ENCODE data around the gene C4orf51. TPM values are rescaled to one million over a fixed set of nuclear protein-coding genes. Genes with fewer than 3 reads are reported as not detected.

C4orf51 gene
- total and polyA plus RNA-seq, 2 of the 13 experiments (the other 11 are each of a cell fraction or from before 2014, with no cell fraction given), result not detected

- no peaks in the 10 kb centered on the region for H3K4me1 ChIP-seq (ENCODE audit: insufficient read depth, low read length)
- H3K79me2 ChIP-seq (ENCODE audit: insufficient read depth, low read length), result no peaks in the 10 kb centered on the region
- H3K27me3 ChIP-seq (ENCODE audit: control insufficient read depth in 1 of 2, insufficient read depth in 2 of 2, low read length in 2 of 2), result no peaks in the 10 kb centered on the region; a peak in 1 of 5 replicates
- FAIRE-seq (no peak), ATAC-seq (no peak), DNase-seq (ENCODE audit: low spot score) (no peak)
- no peaks in the 10 kb centered on the region for H4K20me1 ChIP-seq (ENCODE audit: insufficient read depth, low read length)
- in situ Hi-C loops (cut with HindIII; ENCODE audit: extremely low pct_ligation_motif_present, low pct_unique_long_range_greater_than_20kb), result no loop called here
- ChIA-PET POLR2A (no interaction called here), CTCF (ENCODE audit: low intra/inter-chr PET ratio, low total read pairs) (no interaction called here)
- H2AFZ ChIP-seq (ENCODE audit: low read length), result no peak overlapping the region
- no peaks in the 10 kb centered on the region for H3K36me3 ChIP-seq (replicated peaks in 1 of 2; ENCODE audit: control insufficient read depth in 1 of 2, insufficient read depth in 2 of 2, low read length in 2 of 2)
- no peak overlapping the region for H3K9ac ChIP-seq (ENCODE audit: insufficient read depth, low read depth, low read length)
- H3K4me3 ChIP-seq (replicated peaks in 1 of 3; ENCODE audit: insufficient read depth in 1 of 3, low read depth in 2 of 3, low read length in 3 of 3), result no peak overlapping the region
- H3K9me3 ChIP-seq (ENCODE audit: low read length), result no peaks in the 10 kb centered on the region
- 2% methylated on average over 2 of the region's 2 CpGs for WGBS (ENCODE audit: low lambda C conversion rate)
- no peak overlapping the region for H3K27ac ChIP-seq (ENCODE audit: extremely low read length, insufficient read depth, low read length)
- H3K4me2 ChIP-seq (ENCODE audit: low read depth, low read length), result no peak overlapping the region
- intact Hi-C loops (cut with micrococcal nuclease; ENCODE audit: unreplicated experiment), result no loop called here
- BruUV-seq (replicated peaks), result no TSS peak
- TF ChIP-seq CC2D1A (CRISPR knock-in tag; IDR thresholded peaks at IDR 0.05), result no peak
- no peak for TF ChIP-seq ZNF605 (CRISPR knock-in tag; IDR thresholded peaks at IDR 0.05)
- TF ChIP-seq IRF1 (CRISPR knock-in tag; IDR thresholded peaks at IDR 0.05; ENCODE audit: low read depth), result no peak
- no peak for TF ChIP-seq ZNF256 (CRISPR knock-in tag; conservative IDR thresholded peaks at IDR 0.05)
- TF ChIP-seq NFE2L2 (IDR thresholded peaks at IDR 0.05; ENCODE audit: low read length), result no peak
- no peak for TF ChIP-seq HOXA9 (CRISPR knock-in tag; IDR thresholded peaks at IDR 0.05; ENCODE audit: borderline replicate concordance)
- no peak for TF ChIP-seq SRSF4 (IDR thresholded peaks at IDR 0.05; ENCODE audit: low read depth, low read length, poor library complexity, severe bottlenecking)
- TF ChIP-seq, protein P1, sequence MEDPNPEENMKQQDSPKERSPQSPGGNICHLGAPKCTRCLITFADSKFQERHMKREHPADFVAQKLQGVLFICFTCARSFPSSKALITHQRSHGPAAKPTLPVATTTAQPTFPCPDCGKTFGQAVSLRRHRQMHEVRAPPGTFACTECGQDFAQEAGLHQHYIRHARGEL (CRISPR knock-in tag; IDR thresholded peaks at IDR 0.05), result no peak
- no peak for TF ChIP-seq DBP (CRISPR knock-in tag; IDR thresholded peaks at IDR 0.05; ENCODE audit: not compliant biosample characterization)
- TF ChIP-seq, protein P2, sequence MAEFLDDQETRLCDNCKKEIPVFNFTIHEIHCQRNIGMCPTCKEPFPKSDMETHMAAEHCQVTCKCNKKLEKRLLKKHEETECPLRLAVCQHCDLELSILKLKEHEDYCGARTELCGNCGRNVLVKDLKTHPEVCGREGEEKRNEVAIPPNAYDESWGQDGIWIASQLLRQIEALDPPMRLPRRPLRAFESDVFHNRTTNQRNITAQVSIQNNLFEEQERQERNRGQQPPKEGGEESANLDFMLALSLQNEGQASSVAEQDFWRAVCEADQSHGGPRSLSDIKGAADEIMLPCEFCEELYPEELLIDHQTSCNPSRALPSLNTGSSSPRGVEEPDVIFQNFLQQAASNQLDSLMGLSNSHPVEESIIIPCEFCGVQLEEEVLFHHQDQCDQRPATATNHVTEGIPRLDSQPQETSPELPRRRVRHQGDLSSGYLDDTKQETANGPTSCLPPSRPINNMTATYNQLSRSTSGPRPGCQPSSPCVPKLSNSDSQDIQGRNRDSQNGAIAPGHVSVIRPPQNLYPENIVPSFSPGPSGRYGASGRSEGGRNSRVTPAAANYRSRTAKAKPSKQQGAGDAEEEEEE (CRISPR knock-in tag; IDR thresholded peaks at IDR 0.05; ENCODE audit: borderline replicate concordance), result no peak
- no peak for TF ChIP-seq ZNF512B (CRISPR knock-in tag; IDR thresholded peaks at IDR 0.05; ENCODE audit: borderline replicate concordance)
- TF ChIP-seq, protein P3, sequence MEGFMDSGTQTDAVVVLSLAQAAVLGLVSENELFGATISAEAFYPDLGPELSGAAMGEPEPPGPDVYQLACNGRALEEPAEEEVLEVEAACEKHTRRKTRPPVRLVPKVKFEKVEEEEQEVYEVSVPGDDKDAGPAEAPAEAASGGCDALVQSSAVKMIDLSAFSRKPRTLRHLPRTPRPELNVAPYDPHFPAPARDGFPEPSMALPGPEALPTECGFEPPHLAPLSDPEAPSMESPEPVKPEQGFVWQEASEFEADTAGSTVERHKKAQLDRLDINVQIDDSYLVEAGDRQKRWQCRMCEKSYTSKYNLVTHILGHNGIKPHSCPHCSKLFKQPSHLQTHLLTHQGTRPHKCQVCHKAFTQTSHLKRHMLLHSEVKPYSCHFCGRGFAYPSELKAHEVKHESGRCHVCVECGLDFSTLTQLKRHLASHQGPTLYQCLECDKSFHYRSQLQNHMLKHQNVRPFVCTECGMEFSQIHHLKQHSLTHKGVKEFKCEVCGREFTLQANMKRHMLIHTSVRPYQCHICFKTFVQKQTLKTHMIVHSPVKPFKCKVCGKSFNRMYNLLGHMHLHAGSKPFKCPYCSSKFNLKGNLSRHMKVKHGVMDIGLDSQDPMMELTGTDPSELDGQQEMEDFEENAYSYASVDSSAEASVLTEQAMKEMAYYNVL (CRISPR knock-in tag; IDR thresholded peaks at IDR 0.05; ENCODE audit: borderline replicate concordance), result no peak
- TF ChIP-seq ZFP62 (CRISPR knock-in tag; IDR thresholded peaks at IDR 0.05), result no peak
- TF ChIP-seq ZNF251 (CRISPR knock-in tag; IDR thresholded peaks at IDR 0.05), result no peak
- no peak for TF ChIP-seq HES4 (CRISPR knock-in tag; IDR thresholded peaks at IDR 0.05; ENCODE audit: borderline replicate concordance)
- TF ChIP-seq RARG (CRISPR knock-in tag; IDR thresholded peaks at IDR 0.05; ENCODE audit: low read depth), result no peak
- no peak for TF ChIP-seq RFXAP (CRISPR knock-in tag; IDR thresholded peaks at IDR 0.05; ENCODE audit: borderline replicate concordance)
Observed at GRCh38 chr4:145723336-145723735, 43.4 kb downstream of the C4orf51 start.

Data from HepG2 (cell line).